T-cell (primary cell): Measurements from ENCODE around the gene CHRNA10. TPM values are rescaled to one million over a fixed set of nuclear protein-coding genes. Genes with fewer than 3 reads are reported as not detected.
A peak's percentile ranks its signal among the peaks of the same experiment; 100 is the strongest.

ENCODE experiments used
- ATAC-seq, 4 experiments: fragments of 200-7000 bp in 3 of 4; fragments of 150-1000 bp in 1 of 4; cut with Tn5 transposase; replicated peaks in 1 of 4; 1 replicate in 3 of 4; 2 replicates in 1 of 4; pipeline ENCODE4 v1.10.0; 2021; ENCODE audit warnings: moderate library complexity in 3 of 4, mild to moderate bottlenecking in 2 of 4, moderate number of reproducible peaks in 1 of 4
- CTCF ChIA-PET, 2 donors: fragments of 300-600 bp; sonication (Branson Sonifier 250); formaldehyde crosslinking; loops; one replicate each; lab custom pipeline; 2022; ENCODE audit warnings: antibody characterized with exemption in 2 of 2; lab: Charles Lee
- POLR2A ChIA-PET, 2 donors: fragments of 300-600 bp; sonication (Branson Sonifier 250); formaldehyde crosslinking; loops; one replicate each; lab custom pipeline; 2022; ENCODE audit warnings: antibody characterized with exemption in 2 of 2; lab: Charles Lee
- DNase-seq, 35 experiments: peaks; one replicate each; pipeline versions ENCODE4 v3.0.0 to v3.0.0-alpha.2; 2013 to 2023
- H3K27ac ChIP-seq: one replicate; pipeline ENCODE4 v1.5.1; 2013; ENCODE audit warnings: low read length
- H3K27me3 ChIP-seq, 2 experiments: replicated peaks in 1 of 2; 1 replicate in 1 of 2; 2 replicates in 1 of 2; pipeline versions ENCODE4 v1.6.1 to v1.7.0; 2013; ENCODE audit warnings: low read length in 1 of 2, mixed read lengths in 1 of 2; ENCODE audit not compliant: control insufficient read depth in 2 of 2, insufficient read depth in 2 of 2; ENCODE audit errors: extremely low read depth in 1 of 2
- H3K36me3 ChIP-seq, 2 donors: 1 replicate in 1 of 2; 2 replicates in 1 of 2; pipeline versions ENCODE4 v1.6.1 to v1.7.0; 2013; ENCODE audit warnings: low read length in 1 of 2; ENCODE audit not compliant: control insufficient read depth in 2 of 2, insufficient read depth in 1 of 2; ENCODE audit errors: extremely low read depth in 1 of 2
- H3K4me1 ChIP-seq, 2 experiments: 1 replicate in 1 of 2; 2 replicates in 1 of 2; pipeline versions ENCODE4 v1.6.1 to v1.7.0; 2013; ENCODE audit warnings: low read length in 2 of 2, mixed read lengths in 1 of 2; ENCODE audit not compliant: insufficient read depth in 2 of 2, control insufficient read depth in 1 of 2; ENCODE audit errors: extremely low read depth in 1 of 2
- H3K4me3 ChIP-seq, 2 donors: 1 replicate in 1 of 2; 2 replicates in 1 of 2; pipeline versions ENCODE4 v1.5.1 to v1.7.0; 2013; ENCODE audit warnings: mild to moderate bottlenecking in 2 of 2, low read length in 1 of 2, moderate library complexity in 1 of 2; ENCODE audit not compliant: control insufficient read depth in 1 of 2; ENCODE audit errors: extremely low read depth in 1 of 2
- H3K9me3 ChIP-seq: 2 replicates; pipeline ENCODE4 v1.7.0; 2013
- H3K27ac Mint-ChIP-seq, 2 donors: one replicate each; pipeline ENCODE4 v1.8.0; 2020 to 2021; ENCODE audit warnings: mild to moderate bottlenecking in 2 of 2, mixed read lengths in 2 of 2
- H3K27me3 Mint-ChIP-seq, 2 donors: one replicate each; pipeline ENCODE4 v1.8.0; 2021 to 2022; ENCODE audit warnings: mixed read lengths in 2 of 2
- H3K36me3 Mint-ChIP-seq: one replicate; pipeline ENCODE4 v1.8.0; 2021; ENCODE audit warnings: mixed read lengths
- H3K4me1 Mint-ChIP-seq, 3 donors: one replicate each; pipeline ENCODE4 v1.8.0; 2020 to 2022; ENCODE audit warnings: mixed read lengths in 3 of 3, mild to moderate bottlenecking in 1 of 3
- H3K4me3 Mint-ChIP-seq, 3 donors: one replicate each; pipeline ENCODE4 v1.8.0; 2020 to 2022; ENCODE audit warnings: mild to moderate bottlenecking in 3 of 3, mixed read lengths in 3 of 3, moderate library complexity in 3 of 3
- H3K9me3 Mint-ChIP-seq, 3 donors: one replicate each; pipeline ENCODE4 v1.8.0; 2020 to 2022; ENCODE audit warnings: mixed read lengths in 3 of 3
- WGBS: methylation state at CpG from one replicate; pipeline ENCODE4 v1.1.5; 2013; ENCODE audit warnings: missing lambda C conversion rate; ENCODE audit not compliant: insufficient coverage; 5-methylcytosine and 5-hydroxymethylcytosine counted together
- total RNA-seq, 35 experiments: library from RNA in 6 of 35; stranded (reverse) in 6 of 35; fragments of 120-200 nt in 1 of 35; gene quantifications; one replicate each; pipeline versions ENCODE4 v1.2.1 to v1.2.4 and lab custom pipeline; 2013 to 2026

CHRNA10 gene
- total RNA-seq (1 to 10 TPM; 1.2 to 4.0 (median 2.4) TPM), total RNA-seq (lab: John Stamatoyannopoulos, UW) (0 to 6.2 (median 2.7) reads per million in 29 experiments)
- total RNA-seq (2013) = 0.68 TPM

- Mint-ChIP-seq H3K36me3 (peaks cover 72% of the 10 kb centered on the region), H3K4me1 (no peaks in the 10 kb centered on the region), H3K27ac (peak within 1 kb of the TSS in 1 of 2 donors; percentile 69), H3K27me3 (no peaks in the 10 kb centered on the region), H3K9me3 (no peaks in the 10 kb centered on the region), H3K4me3 (no peak within 1 kb of the TSS)
- Histone ChIP-seq H3K27me3 (no peaks in the 10 kb centered on the region), H3K4me3 (no peak within 1 kb of the TSS), H3K4me1 (no peaks in the 10 kb centered on the region), H3K9me3 (no peaks in the 10 kb centered on the region), H3K36me3 (peaks cover 13 to 80% of the 10 kb centered on the region in 2 donors), H3K27ac (no peak within 1 kb of the TSS)
- ATAC-seq (no peak), DNase-seq (no peak)
- CTCF ChIA-PET = no interaction called here
- POLR2A ChIA-PET = no interaction called here
- 97% methylated on average over 6 of the region's 9 CpGs for WGBS
Observed at GRCh38 chr11:3671334-3672254, at the start of gene CHRNA10. Gene CHRNA10, minus strand, starts transcription at chr11:3671384. Its CDS starts 72 bp downstream, at chr11:3671312.

GRCh38 chr11:3712274-3712673 is 41.1 kb upstream of the CHRNA10 start:
- Histone ChIP-seq H3K9me3 (no peaks in the 10 kb centered on the region), H3K4me3 (no peak overlapping the region), H3K36me3 (peaks cover 9 to 80% of the 10 kb centered on the region in 2 donors), H3K4me1 (no peaks in the 10 kb centered on the region), H3K27me3 (no peaks in the 10 kb centered on the region), H3K27ac (no peak overlapping the region)
- DNase-seq (no peak), ATAC-seq (no peak)
- 90% methylated on average over 2 of the region's 6 CpGs for WGBS
- H3K27ac Mint-ChIP-seq = no peak overlapping the region
- H3K27me3 Mint-ChIP-seq = no peaks in the 10 kb centered on the region
- no peaks in the 10 kb centered on the region for H3K9me3 Mint-ChIP-seq
- no peak overlapping the region for H3K4me3 Mint-ChIP-seq
- POLR2A ChIA-PET = no interaction called here
- peaks cover 47% of the 10 kb centered on the region for H3K36me3 Mint-ChIP-seq
- CTCF ChIA-PET = no interaction called here
- peaks cover 0 to 6% (median 1%) of the 10 kb centered on the region in 3 donors for H3K4me1 Mint-ChIP-seq

- Histone ChIP-seq H3K27ac (no peak overlapping the region), H3K9me3 (no peaks in the 10 kb centered on the region), H3K4me3 (no peak overlapping the region), H3K4me1 (no peaks in the 10 kb centered on the region), H3K27me3 (no peaks in the 10 kb centered on the region), H3K36me3 (peaks cover 0 to 75% of the 10 kb centered on the region in 2 donors)
- ChIA-PET CTCF (interaction anchor here in 1 of 2 donors (0.6 kb wide), 1 partner anchor 93 kb away, joined by 3 read pairs; no protein-coding TSS in a partner anchor), POLR2A (interaction anchor here (0.6 to 1.0 kb wide), 4 partner anchors 8 to 48 kb away, joined by 3 to 6 read pairs (median 4); no protein-coding TSS in a partner anchor)
- Mint-ChIP-seq H3K36me3 (peaks cover 50% of the 10 kb centered on the region), H3K4me1 (peaks cover 0 to 6% (median 1%) of the 10 kb centered on the region in 3 donors), H3K27ac (peak overlapping the region; percentile 56 to 68), H3K9me3 (no peaks in the 10 kb centered on the region), H3K27me3 (no peaks in the 10 kb centered on the region), H3K4me3 (no peak overlapping the region)
- no peak for DNase-seq
- ATAC-seq = no peak
- no CpG with 5 or more reads among the region's 4 CpGs for WGBS
Observed at GRCh38 chr11:3710485-3711259, 39.5 kb upstream of the CHRNA10 start.

GRCh38 chr11:3709977-3710376 is 38.8 kb upstream of the CHRNA10 start:
- WGBS = no CpG with 5 or more reads among the region's 1 CpG
- POLR2A ChIA-PET = interaction anchor here in 1 of 2 donors (0.8 kb wide), 1 partner anchor 9 kb away, joined by 6 read pairs; no protein-coding TSS in a partner anchor
- Histone ChIP-seq H3K27me3 (no peaks in the 10 kb centered on the region), H3K27ac (no peak overlapping the region), H3K36me3 (peaks cover 0 to 75% of the 10 kb centered on the region in 2 donors), H3K4me3 (no peak overlapping the region), H3K9me3 (no peaks in the 10 kb centered on the region), H3K4me1 (no peaks in the 10 kb centered on the region)
- H3K36me3 Mint-ChIP-seq = peaks cover 52% of the 10 kb centered on the region
- H3K27me3 Mint-ChIP-seq = no peaks in the 10 kb centered on the region
- ATAC-seq (no peak), DNase-seq (no peak)
- H3K9me3 Mint-ChIP-seq = no peaks in the 10 kb centered on the region
- H3K27ac Mint-ChIP-seq = no peak overlapping the region
- peaks cover 0 to 6% (median 1%) of the 10 kb centered on the region in 3 donors for H3K4me1 Mint-ChIP-seq
- H3K4me3 Mint-ChIP-seq = no peak overlapping the region
- CTCF ChIA-PET = no interaction called here

- Mint-ChIP-seq H3K27me3 (no peaks in the 10 kb centered on the region), H3K4me3 (no peak overlapping the region), H3K9me3 (no peaks in the 10 kb centered on the region), H3K4me1 (peaks cover 0 to under 1% (median 0%) of the 10 kb centered on the region in 3 donors), H3K27ac (no peak overlapping the region), H3K36me3 (peaks cover 47% of the 10 kb centered on the region)
- peaks cover 4 to 74% of the 10 kb centered on the region in 2 donors for H3K36me3 ChIP-seq
- WGBS = no CpG with 5 or more reads among the region's 2 CpGs
- ATAC-seq (no peak), DNase-seq (no peak)
- no peak overlapping the region for H3K4me3 ChIP-seq
- POLR2A ChIA-PET = no interaction called here
- H3K4me1 ChIP-seq = no peaks in the 10 kb centered on the region
- no peaks in the 10 kb centered on the region for H3K9me3 ChIP-seq
- H3K27ac ChIP-seq = no peak overlapping the region
- CTCF ChIA-PET = no interaction called here
- no peaks in the 10 kb centered on the region for H3K27me3 ChIP-seq
Observed at GRCh38 chr11:3707176-3707575, 36.0 kb upstream of the CHRNA10 start.

GRCh38 chr11:3703383-3703782 is 32.2 kb upstream of the CHRNA10 start:
- WGBS = 100% methylated on average over 1 of the region's 3 CpGs

More at GRCh38 chr11:3703383-3703782, 32.2 kb upstream of the CHRNA10 start:
- Mint-ChIP-seq H3K4me1 (no peaks in the 10 kb centered on the region), H3K27me3 (no peaks in the 10 kb centered on the region), H3K36me3 (peaks cover 56% of the 10 kb centered on the region), H3K27ac (no peak overlapping the region), H3K4me3 (no peak overlapping the region), H3K9me3 (no peaks in the 10 kb centered on the region)
- Histone ChIP-seq H3K27me3 (no peaks in the 10 kb centered on the region), H3K4me1 (no peaks in the 10 kb centered on the region), H3K9me3 (no peaks in the 10 kb centered on the region), H3K36me3 (peaks cover 9 to 79% of the 10 kb centered on the region in 2 donors), H3K4me3 (no peak overlapping the region), H3K27ac (no peak overlapping the region)
- ChIA-PET POLR2A (no interaction called here), CTCF (interaction anchor here in 1 of 2 donors (0.5 to 0.6 kb wide), 2 partner anchors 113 to 126 kb away, joined by 3 to 5 read pairs; no protein-coding TSS in a partner anchor)
- no peak for ATAC-seq
- DNase-seq = no peak
